ENCODE data around the gene MGAT4A.

The MGAT4A gene

DNA sequence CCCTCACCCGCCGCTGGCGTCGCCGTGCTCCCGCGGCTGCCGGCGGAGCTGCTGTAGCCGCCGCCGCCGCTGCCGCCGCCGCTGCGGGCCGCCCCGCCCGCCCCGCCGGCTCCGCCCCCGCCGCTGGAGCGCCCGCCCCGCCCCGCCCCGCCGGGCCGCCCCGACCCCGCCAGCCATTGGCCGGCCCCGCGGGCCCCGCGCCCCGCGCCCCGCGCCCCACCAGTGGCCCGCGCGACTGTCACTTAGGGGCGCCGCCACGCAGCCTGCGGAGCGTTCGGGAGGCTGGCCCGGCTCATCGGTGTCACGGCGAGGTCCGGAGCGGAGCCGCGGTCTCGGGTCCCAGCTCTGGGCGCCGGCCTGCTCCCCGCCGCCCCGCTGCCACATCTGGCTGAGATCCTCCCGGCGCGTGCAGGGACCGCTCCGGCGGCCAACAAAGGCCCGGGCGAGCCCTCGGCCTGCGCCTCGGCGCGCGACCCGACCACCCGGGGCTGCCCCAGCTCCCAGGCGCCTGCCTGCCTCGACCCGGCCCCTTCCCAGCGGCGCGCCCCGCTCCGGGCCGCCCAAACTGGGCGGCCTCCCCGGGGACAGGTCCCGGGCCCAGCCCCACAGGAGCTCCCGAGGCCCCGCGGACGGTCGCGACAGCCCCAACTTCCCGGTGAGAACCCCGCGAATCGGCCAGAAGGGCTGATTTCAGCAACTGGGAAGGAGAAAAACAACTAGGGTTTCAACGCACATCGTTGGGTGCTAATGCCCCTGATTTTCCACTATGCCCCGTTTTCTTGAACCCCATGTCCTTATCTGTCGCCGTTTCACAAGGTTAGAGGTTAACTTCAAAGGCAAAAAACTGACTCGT, at the start of gene MGAT4A:
Gene MGAT4A, minus strand, starts transcription at position 92 of the 853 bp plus-strand sequence. CDS start 4,800 bp downstream, outside the sequence.
- H3K4me3 ChIP-seq (ENCODE audit: low read length): peak within 1 kb of the TSS; percentile 68
- no peak for TF ChIP-seq ZNF274 (IDR thresholded peaks at IDR 0.05; ENCODE audit: low read depth, low read length)

- no peak overlapping the region for H3K4me3 ChIP-seq (ENCODE audit: low read length)
- TF ChIP-seq ZNF274 (IDR thresholded peaks at IDR 0.05; ENCODE audit: low read depth, low read length): no peak
Measured at GRCh38 chr2:98778741-98779483, 48.0 kb upstream of the MGAT4A start.

GRCh38 chr2:98778151-98778550, 47.2 kb upstream of the MGAT4A start:
- H3K4me3 ChIP-seq (ENCODE audit: low read length): no peak overlapping the region
- TF ChIP-seq ZNF274 (IDR thresholded peaks at IDR 0.05; ENCODE audit: low read depth, low read length): no peak

GRCh38 chr2:98777710-98778109, 46.8 kb upstream of the MGAT4A start:
- no peak overlapping the region for H3K4me3 ChIP-seq (ENCODE audit: low read length)
- no peak for TF ChIP-seq ZNF274 (IDR thresholded peaks at IDR 0.05; ENCODE audit: low read depth, low read length)

DNA sequence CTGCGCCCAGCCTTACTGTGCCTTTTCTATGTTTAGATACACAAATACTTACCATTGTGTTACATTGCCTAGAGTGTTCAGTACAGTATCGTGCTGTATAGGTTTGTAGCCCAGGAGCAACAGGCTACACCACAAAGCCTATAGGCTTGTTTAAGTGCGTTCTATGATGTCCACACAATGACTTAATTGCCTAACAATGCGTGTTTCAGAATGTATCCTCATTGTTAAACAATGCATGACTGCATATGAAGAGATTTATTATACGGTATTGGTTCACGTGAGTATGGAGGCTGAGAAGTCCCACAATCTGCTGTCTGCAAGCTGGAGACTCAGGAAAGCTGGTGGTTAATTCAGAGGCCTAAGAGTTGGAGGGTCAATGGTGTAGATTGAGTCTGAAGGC, 46.1 kb upstream of the MGAT4A start:
- no peak for TF ChIP-seq ZNF274 (IDR thresholded peaks at IDR 0.05; ENCODE audit: low read depth, low read length)
- no peak overlapping the region for H3K4me3 ChIP-seq (ENCODE audit: low read length)

- H3K4me3 ChIP-seq (ENCODE audit: low read length): no peak overlapping the region
- no peak for TF ChIP-seq ZNF274 (IDR thresholded peaks at IDR 0.05; ENCODE audit: low read depth, low read length)
Measured at GRCh38 chr2:98776136-98776535, 45.2 kb upstream of the MGAT4A start.

DNA sequence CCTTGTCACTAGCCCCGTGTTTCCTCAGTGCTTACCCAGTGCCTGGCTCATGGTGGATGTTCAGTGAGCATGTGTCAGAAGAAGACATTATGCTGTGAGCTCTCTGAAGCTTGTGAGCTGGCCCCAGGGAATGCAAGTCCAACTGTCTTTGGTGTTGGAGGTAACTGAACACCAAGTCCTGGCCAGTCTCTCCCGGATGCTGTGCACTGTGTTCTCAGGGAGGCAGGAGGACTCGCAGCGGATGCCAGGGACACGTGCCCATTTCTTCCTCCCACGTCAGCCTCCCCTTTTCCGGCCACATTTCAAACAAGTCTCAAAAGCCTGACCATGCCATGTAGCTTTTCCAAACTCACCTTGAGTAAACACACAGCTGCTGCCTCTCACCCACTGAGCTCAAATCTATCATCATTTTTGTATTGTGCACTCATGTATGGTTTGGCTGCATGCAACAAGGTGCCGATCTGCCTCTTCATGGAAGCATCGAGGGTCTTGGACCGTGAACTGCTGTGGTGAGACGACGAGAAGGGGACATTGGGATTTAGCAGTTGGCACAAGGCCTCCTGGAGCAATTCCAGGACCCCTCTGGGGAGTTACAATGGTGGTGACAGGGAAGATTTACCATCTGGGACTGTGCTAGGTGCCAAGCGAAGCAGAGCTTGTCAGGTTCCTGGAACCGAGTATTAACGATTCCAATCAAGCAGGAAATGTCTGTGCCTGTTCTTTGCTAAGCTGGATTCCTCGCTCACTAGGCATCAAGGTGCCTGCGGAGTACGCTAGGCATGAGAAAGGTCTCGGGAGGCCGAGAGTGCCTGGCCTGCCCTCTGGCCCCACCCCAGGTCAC, 44.4 kb upstream of the MGAT4A start:
- no peak for TF ChIP-seq ZNF274 (IDR thresholded peaks at IDR 0.05; ENCODE audit: low read depth, low read length)
- H3K4me3 ChIP-seq (ENCODE audit: low read length): no peak overlapping the region

DNA sequence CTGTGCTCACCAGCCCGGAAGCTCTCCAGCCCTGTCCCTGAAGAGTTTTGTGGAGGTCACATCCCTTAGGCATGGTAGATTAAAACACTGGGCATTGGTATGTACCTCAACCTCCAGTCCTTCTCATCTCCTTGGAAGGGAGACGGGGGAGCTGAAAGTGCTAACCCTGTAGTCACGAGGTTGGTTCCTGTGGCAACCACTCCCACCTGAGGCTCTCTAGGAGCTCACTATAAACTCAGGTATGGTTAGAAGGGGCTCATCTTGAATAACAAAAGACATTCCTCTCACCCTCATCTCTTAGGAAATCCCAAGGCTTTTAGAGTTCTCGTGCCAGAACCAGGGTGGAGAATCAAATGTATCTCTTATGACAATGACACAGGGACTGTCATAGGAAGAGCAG, 43.0 kb upstream of the MGAT4A start:
- no peak overlapping the region for H3K4me3 ChIP-seq (ENCODE audit: low read length)
- no peak for TF ChIP-seq ZNF274 (IDR thresholded peaks at IDR 0.05; ENCODE audit: low read depth, low read length)

DNA sequence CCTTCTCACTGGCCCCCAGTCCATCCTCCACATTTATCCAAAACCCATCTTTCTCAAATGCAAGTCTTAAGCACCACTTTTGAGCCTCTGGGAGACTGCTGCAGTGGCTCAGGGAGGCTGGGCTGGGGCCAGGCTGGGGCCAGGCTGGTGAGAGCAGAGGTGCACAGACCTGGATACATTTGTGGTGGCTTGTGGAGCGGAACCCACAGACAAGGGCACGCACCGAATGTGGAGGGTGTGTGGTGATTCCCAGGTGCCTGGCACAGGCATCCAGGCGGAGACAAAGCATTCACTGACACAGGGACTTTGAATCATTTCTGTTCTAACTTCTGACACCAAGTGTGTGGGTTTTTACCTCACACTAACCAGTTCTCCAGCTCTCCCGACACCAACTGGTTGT, 42.2 kb upstream of the MGAT4A start:
- TF ChIP-seq ZNF274 (IDR thresholded peaks at IDR 0.05; ENCODE audit: low read depth, low read length): no peak
- H3K4me3 ChIP-seq (ENCODE audit: low read length): no peak overlapping the region

- H3K4me3 ChIP-seq (ENCODE audit: low read length): no peak overlapping the region
- TF ChIP-seq ZNF274 (IDR thresholded peaks at IDR 0.05; ENCODE audit: low read depth, low read length): no peak
Measured at GRCh38 chr2:98772536-98772935, 41.6 kb upstream of the MGAT4A start.

DNA sequence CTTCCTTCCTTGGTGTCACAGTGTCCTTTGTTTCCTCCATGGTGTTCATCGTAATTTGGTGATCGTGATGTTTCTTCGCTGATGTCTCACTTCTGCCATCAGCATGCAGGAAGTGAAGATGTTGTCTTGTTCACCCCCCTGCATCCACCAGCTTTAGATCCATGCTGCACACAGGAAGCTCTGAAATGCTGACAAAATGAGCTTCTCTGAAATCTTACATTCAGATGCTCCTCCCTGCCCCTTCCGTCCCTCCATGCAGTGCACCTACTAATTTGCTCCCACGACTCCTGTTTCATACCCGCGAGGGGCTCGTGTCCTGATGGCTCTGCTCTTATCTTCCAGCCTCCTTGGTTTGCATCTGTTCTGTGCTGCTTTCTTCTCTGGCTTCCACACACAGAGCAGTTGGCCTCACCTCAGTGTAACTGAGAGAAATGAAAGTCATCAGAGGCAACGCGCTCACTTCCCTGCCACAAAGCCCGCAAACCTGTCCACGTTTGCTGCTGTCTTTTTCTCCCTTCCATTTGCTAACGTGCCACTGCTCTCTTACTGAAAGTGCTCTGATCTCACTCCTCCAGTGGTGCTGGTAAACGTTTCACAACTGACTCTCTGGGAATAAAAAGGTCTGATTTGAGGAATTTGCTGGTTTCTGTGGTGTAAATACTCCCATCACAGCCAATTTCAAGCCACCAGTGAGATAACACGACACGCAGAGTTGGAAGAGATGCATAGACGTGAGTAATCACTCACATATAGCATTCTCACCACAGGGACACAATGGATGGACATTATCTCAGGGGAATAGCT, 41.0 kb upstream of the MGAT4A start:
- TF ChIP-seq ZNF274 (IDR thresholded peaks at IDR 0.05; ENCODE audit: low read depth, low read length): no peak
- no peak overlapping the region for H3K4me3 ChIP-seq (ENCODE audit: low read length)

DNA sequence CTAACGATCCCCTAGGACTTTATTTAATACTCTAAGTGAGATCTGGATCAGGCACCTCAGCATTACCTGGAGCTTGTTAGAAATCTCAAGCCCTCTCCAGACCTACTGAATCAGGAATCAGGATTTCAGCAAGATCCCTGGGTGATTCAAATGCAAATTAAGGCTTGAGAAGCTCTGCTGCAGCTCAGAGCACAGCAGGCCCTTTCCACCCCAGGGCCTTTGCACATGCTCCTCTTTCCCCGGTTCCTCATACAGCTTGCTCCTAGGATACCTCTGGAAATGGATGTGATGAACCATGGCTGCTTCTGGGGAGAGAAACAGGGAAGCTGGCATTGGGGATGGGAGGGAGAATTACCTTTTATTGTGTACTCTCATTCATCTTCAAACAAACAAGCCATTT, 40.3 kb upstream of the MGAT4A start:
- H3K4me3 ChIP-seq (ENCODE audit: low read length): no peak overlapping the region
- no peak for TF ChIP-seq ZNF274 (IDR thresholded peaks at IDR 0.05; ENCODE audit: low read depth, low read length)

- no peak overlapping the region for H3K4me3 ChIP-seq (ENCODE audit: low read length)
- TF ChIP-seq ZNF274 (IDR thresholded peaks at IDR 0.05; ENCODE audit: low read depth, low read length): no peak
Measured at GRCh38 chr2:98769784-98770183, 38.9 kb upstream of the MGAT4A start.

Data from GM08714 (cell line).